RWPE2 (cell line): ENCODE results near the gene GTPBP3.

ENCODE experiments used
- ATAC-seq: fragments of 200-7000 bp; cut with Tn5 transposase; 3 replicates; pipeline ENCODE4 v1.9.1; 2021; ENCODE audit warnings: low read depth
- DNase-seq: peaks from one replicate; pipeline ENCODE4 v3.0.0-alpha.2; 2020; ENCODE audit warnings: low spot score
- H3K27ac ChIP-seq: fragments of 450-650 bp; 2 replicates; pipeline ENCODE4 v1.5.1; 2017; ENCODE audit warnings: mild to moderate bottlenecking; ENCODE audit not compliant: poor library complexity, severe bottlenecking
- H3K27me3 ChIP-seq: fragments of 250-450 bp; sonication (Bioruptor Pico); 2 replicates; pipeline ENCODE4 v1.5.1; 2021; ENCODE audit warnings: mild to moderate bottlenecking, moderate library complexity; ENCODE audit not compliant: insufficient read depth, poor library complexity, severe bottlenecking
- H3K36me3 ChIP-seq: fragments of 250-450 bp; sonication (Bioruptor Pico); 2 replicates; pipeline ENCODE4 v1.5.1; 2020; ENCODE audit warnings: low read depth, mild to moderate bottlenecking, moderate library complexity
- H3K4me1 ChIP-seq: fragments of 250-450 bp; sonication (Bioruptor Pico); 2 replicates; pipeline ENCODE4 v1.5.1; 2021; ENCODE audit warnings: mild to moderate bottlenecking, moderate library complexity; ENCODE audit not compliant: insufficient read depth, poor library complexity, severe bottlenecking
- H3K4me3 ChIP-seq: fragments of 250-450 bp; sonication (Bioruptor Pico); 2 replicates; pipeline ENCODE4 v1.5.1; 2021; ENCODE audit warnings: mild to moderate bottlenecking, moderate library complexity; ENCODE audit not compliant: severe bottlenecking
- H3K9me3 ChIP-seq: fragments of 250-450 bp; sonication (Bioruptor Pico); 2 replicates; pipeline ENCODE4 v1.5.1; 2021; ENCODE audit warnings: mild to moderate bottlenecking, moderate library complexity; ENCODE audit not compliant: severe bottlenecking
- CTCF ChIP-seq: fragments of 450-650 bp; IDR thresholded peaks from one replicate; pipeline ENCODE4 v1.5.1; 2017; ENCODE audit warnings: mild to moderate bottlenecking, moderate library complexity; ENCODE audit not compliant: poor library complexity, severe bottlenecking

The GTPBP3 gene

GRCh38 chr19:17302391-17303166, 34.8 kb upstream of the GTPBP3 start:
- ATAC-seq (no peak), DNase-seq (no peak)
- H3K36me3 ChIP-seq, result peaks cover 16% of the 10 kb centered on the region
- no peak for TF ChIP-seq CTCF
- H3K9me3 ChIP-seq, result no peaks in the 10 kb centered on the region
- peaks cover 3% of the 10 kb centered on the region for H3K4me1 ChIP-seq
- peak overlapping the region; percentile 62 for H3K4me3 ChIP-seq
- peak overlapping the region; percentile 73 for H3K27ac ChIP-seq
- H3K27me3 ChIP-seq, result no peaks in the 10 kb centered on the region

GRCh38 chr19:17303167-17303939, 34.0 kb upstream of the GTPBP3 start, which contains the start of gene ABHD8:
Gene ABHD8 (minus strand): TSS chr19:17303425. CDS start chr19:17301616, 1,809 bp downstream.
- ATAC-seq (peak; percentile 82), DNase-seq (peak; percentile 93)
- Histone ChIP-seq H3K36me3 (peaks cover 9% of the 10 kb centered on the region), H3K27me3 (no peaks in the 10 kb centered on the region), H3K9me3 (no peaks in the 10 kb centered on the region), H3K4me1 (peaks cover 3% of the 10 kb centered on the region), H3K27ac (peak within 1 kb of the TSS; percentile 73), H3K4me3 (peak within 1 kb of the TSS; percentile 62)
- TF ChIP-seq CTCF, result peak; percentile 55

GRCh38 chr19:17303940-17304267, 33.4 kb upstream of the GTPBP3 start:
- DNase-seq (no peak), ATAC-seq (no peak)
- Histone ChIP-seq H3K4me3 (no peak overlapping the region), H3K36me3 (peaks cover 6% of the 10 kb centered on the region; the same call in 1 of the 2 replicates), H3K27ac (peak overlapping the region; percentile 73), H3K4me1 (peaks cover 3% of the 10 kb centered on the region), H3K27me3 (no peaks in the 10 kb centered on the region), H3K9me3 (no peaks in the 10 kb centered on the region)
- TF ChIP-seq CTCF, result no peak

- ATAC-seq (no peak), DNase-seq (no peak)
- no peak for TF ChIP-seq CTCF
- Histone ChIP-seq H3K4me3 (no peak overlapping the region), H3K27me3 (no peaks in the 10 kb centered on the region), H3K27ac (peak overlapping the region; percentile 73), H3K9me3 (no peaks in the 10 kb centered on the region), H3K36me3 (0 out of 2 replicates have a peak, but pooled peaks cover 3% of the 10 kb centered on the region), H3K4me1 (peaks cover 3% of the 10 kb centered on the region)
These were observed 32.8 kb upstream of the GTPBP3 start for GRCh38 chr19:17304386-17305215.
